HepG2 (cell line): ENCODE data around the gene ZNRF3. TPM values are rescaled to one million over a fixed set of nuclear protein-coding genes. Genes with fewer than 3 reads are reported as not detected.

ENCODE experiments used
- BCL6 ChIP-seq: IDR thresholded peaks from 2 replicates; pipeline ENCODE4 v1.6.1; 2016; ENCODE audit warnings: missing genetic modification reagents, missing compliant biosample characterization
- BHLHE40 ChIP-seq: IDR thresholded peaks from 2 replicates; pipeline ENCODE4 v1.6.1; 2011; ENCODE audit warnings: low read length, improper control_type of control experiment
- ELF1 ChIP-seq: sonication (generic); formaldehyde crosslinking; IDR thresholded peaks from 2 replicates; pipeline ENCODE4 v1.4.0; 2020; ENCODE audit warnings: missing genetic modification reagents
- FOXO1 ChIP-seq: sonication (generic); formaldehyde crosslinking; IDR thresholded peaks from 2 replicates; pipeline ENCODE4 v1.4.0; 2020; ENCODE audit warnings: missing genetic modification reagents
- GABPA ChIP-seq, 2 experiments: IDR thresholded peaks; 2 replicates each; pipeline ENCODE4 v1.6.1; 2011 to 2016; ENCODE audit warnings: low read depth in 2 of 2, low read length in 1 of 2, missing biosample characterization in 1 of 2, missing genetic modification characterization in 1 of 2
- HDAC1 ChIP-seq: sonication (generic); formaldehyde crosslinking; IDR thresholded peaks from 2 replicates; pipeline ENCODE4 v1.5.1; 2020; ENCODE audit warnings: mild to moderate bottlenecking, missing genetic modification reagents
- HDAC2 ChIP-seq: sonication (generic); formaldehyde crosslinking; IDR thresholded peaks from 2 replicates; pipeline ENCODE4 v1.4.0; 2020; ENCODE audit warnings: missing genetic modification reagents
- HOXA3 ChIP-seq: sonication (generic); formaldehyde crosslinking; IDR thresholded peaks from 2 replicates; pipeline ENCODE4 v1.5.0; 2020; ENCODE audit warnings: missing genetic modification reagents
- KDM3A ChIP-seq: IDR thresholded peaks from 2 replicates; pipeline ENCODE4 v1.6.1; 2018; ENCODE audit warnings: low read depth, missing compliant biosample characterization
- KDM6A ChIP-seq: IDR thresholded peaks from 2 replicates; pipeline ENCODE4 v1.6.1; 2016; ENCODE audit warnings: low read depth
- MED1 ChIP-seq: sonication (generic); formaldehyde crosslinking; IDR thresholded peaks from 2 replicates; pipeline ENCODE4 v1.4.0; 2020; ENCODE audit warnings: missing genetic modification reagents
- MED13 ChIP-seq: sonication (generic); formaldehyde crosslinking; IDR thresholded peaks from 2 replicates; pipeline ENCODE4 v1.5.0; 2020; ENCODE audit warnings: missing genetic modification reagents
- MIXL1 ChIP-seq: IDR thresholded peaks from 2 replicates; pipeline ENCODE4 v1.6.1; 2016
- MXD4 ChIP-seq: IDR thresholded peaks from 2 replicates; pipeline ENCODE4 v1.6.1; 2016; ENCODE audit warnings: mild to moderate bottlenecking, missing biosample characterization, missing genetic modification reagents
- MXI1 ChIP-seq: IDR thresholded peaks from 3 replicates; pipeline ENCODE4 v1.6.1; 2012; ENCODE audit warnings: low read depth, low read length, inconsistent platforms, borderline replicate concordance
- RBM22 ChIP-seq: fragments of 200-400 bp; formaldehyde crosslinking; optimal IDR thresholded peaks from 2 replicates; pipeline ENCODE3; 2017; ENCODE audit warnings: mild to moderate bottlenecking, low read length, moderate library complexity
- SAP130 ChIP-seq: IDR thresholded peaks from 2 replicates; pipeline ENCODE4 v1.6.1; 2016; ENCODE audit warnings: low read depth
- SIN3A ChIP-seq: IDR thresholded peaks from 2 replicates; pipeline ENCODE4 v1.6.1; 2011; ENCODE audit warnings: low read depth, mild to moderate bottlenecking, control low read depth, low read length, borderline replicate concordance
- SOX13 ChIP-seq, 3 experiments: fragments of 450-650 bp in 1 of 3; sonication (generic) in 1 of 3; formaldehyde crosslinking in 1 of 3; IDR thresholded peaks in 2 of 3; conservative IDR thresholded peaks in 1 of 3; 2 replicates each; pipeline versions ENCODE4 v1.5.0 to v1.6.1; 2016 to 2020; ENCODE audit warnings: antibody characterized with exemption in 1 of 3, mild to moderate bottlenecking in 1 of 3, missing compliant biosample characterization in 1 of 3, missing genetic modification reagents in 1 of 3, moderate library complexity in 1 of 3
- STAG1 ChIP-seq: sonication (generic); formaldehyde crosslinking; IDR thresholded peaks from 2 replicates; pipeline ENCODE4 v1.4.0; 2020; ENCODE audit warnings: missing genetic modification reagents
- TRIM24 ChIP-seq: sonication (generic); formaldehyde crosslinking; IDR thresholded peaks from 2 replicates; pipeline ENCODE4 v1.8.0; 2022; ENCODE audit warnings: mild to moderate bottlenecking, missing genetic modification reagents
- YEATS2 ChIP-seq: sonication (generic); formaldehyde crosslinking; IDR thresholded peaks from 2 replicates; pipeline ENCODE4 v1.4.0; 2020; ENCODE audit warnings: missing genetic modification reagents, borderline replicate concordance
- ZBTB42 ChIP-seq: sonication (generic); formaldehyde crosslinking; IDR thresholded peaks from 2 replicates; pipeline ENCODE4 v1.5.0; 2020; ENCODE audit warnings: mild to moderate bottlenecking, missing genetic modification reagents
- ZFX ChIP-seq: sonication (generic); formaldehyde crosslinking; IDR thresholded peaks from 2 replicates; pipeline ENCODE4 v1.4.0; 2020; ENCODE audit warnings: mild to moderate bottlenecking, low read depth, missing genetic modification reagents, moderate library complexity
- ZFY ChIP-seq: sonication (generic); formaldehyde crosslinking; IDR thresholded peaks from 2 replicates; pipeline ENCODE4 v1.4.0; 2020; ENCODE audit warnings: missing genetic modification reagents
- ZNF367 ChIP-seq: sonication (generic); formaldehyde crosslinking; IDR thresholded peaks from 2 replicates; pipeline ENCODE4 v1.4.0; 2020; ENCODE audit warnings: missing genetic modification reagents, borderline replicate concordance
- ZNF44 ChIP-seq: sonication (generic); formaldehyde crosslinking; IDR thresholded peaks from 2 replicates; pipeline ENCODE4 v1.5.1; 2020; ENCODE audit warnings: mild to moderate bottlenecking, missing genetic modification reagents
- ZNF644 ChIP-seq: IDR thresholded peaks from 2 replicates; pipeline ENCODE4 v1.6.1; 2016; ENCODE audit warnings: low read depth
- ZNF652 ChIP-seq: IDR thresholded peaks from 2 replicates; pipeline ENCODE4 v1.6.1; 2016; ENCODE audit warnings: low read depth, borderline replicate concordance
- ZSCAN21 ChIP-seq: sonication (generic); formaldehyde crosslinking; IDR thresholded peaks from 2 replicates; pipeline ENCODE4 v1.8.0; 2022; ENCODE audit warnings: mild to moderate bottlenecking, missing genetic modification reagents, moderate library complexity, borderline replicate concordance
- polyA plus RNA-seq, 8 experiments: library from polyadenylated mRNA; depleted of rRNA in 3 of 8; stranded (reverse) in 7 of 8; unstranded in 1 of 8; fragments of >200 nt; fragmentation: Illumina TruSeq in 4 of 8; extraction: Trizol in 4 of 8; gene quantifications; 2 replicates each; pipeline versions ENCODE4 v1.2.1 to v1.2.3, GENCODE V29; 2011 to 2016; ENCODE audit warnings: low read depth in 4 of 8, missing spikeins in 1 of 8, mixed read lengths in 1 of 8; ENCODE audit not compliant: insufficient read depth in 1 of 8
- total RNA-seq, 5 experiments: library from RNA; depleted of rRNA; stranded (reverse); fragments of >200 nt; fragmentation: Illumina TruSeq; extraction: Trizol; gene quantifications; 2 replicates each; pipeline ENCODE4 v1.2.3, GENCODE V29; 2016; ENCODE audit warnings: low read depth in 1 of 5
- TF ChIP-seq, protein P1 (sequence below): sonication (generic); formaldehyde crosslinking; conservative IDR thresholded peaks from 2 replicates; pipeline ENCODE4 v1.4.0; 2020; ENCODE audit warnings: missing genetic modification reagents
- TF ChIP-seq, protein P2 (sequence below): sonication (generic); IDR thresholded peaks from 2 replicates; pipeline ENCODE4 v1.6.1; 2016; ENCODE audit warnings: low read depth, borderline replicate concordance

Gene ZNRF3
- total and polyA plus RNA-seq, 2 of the 13 experiments (the other 11 are each of a cell fraction or from before 2014, with no cell fraction given) = 20.3 to 36.7 TPM

- TF ChIP-seq MED1 (peak; percentile 41; the same call in 1 of the 2 replicates), ZNF367 (CRISPR knock-in tag) (no peak), BHLHE40 (peak; percentile 93), ZNF44 (no peak), ZBTB42 (CRISPR knock-in tag) (peak; percentile 64; the same call in 1 of the 2 replicates), HDAC2 (CRISPR knock-in tag) (peak; percentile 50; the same call in 1 of the 2 replicates), ZSCAN21 (0 out of 2 replicates have a peak, but pooled peaks have one; percentile 29), MED13 (CRISPR knock-in tag) (0 out of 2 replicates have a peak, but pooled peaks have one; percentile 22), ZNF644 (CRISPR knock-in tag) (no peak), YEATS2 (CRISPR knock-in tag) (no peak), ELF1 (peak; percentile 14; the same call in 1 of the 2 replicates), KDM6A (no peak), MIXL1 (CRISPR knock-in tag) (no peak), ZNF652 (no peak), SIN3A (0 out of 2 replicates have a peak, but pooled peaks have one; percentile 49), HDAC1 (CRISPR knock-in tag) (peak; percentile 48; the same call in 1 of the 2 replicates), SOX13 (IDR thresholded peaks at IDR 0.05) (peak; percentile 44; the same call in 1 of the 2 replicates), SOX13 (CRISPR knock-in tag; conservative IDR thresholded peaks at IDR 0.05 in 1 of 2, IDR thresholded peaks at IDR 0.05 in 1 of 2) (peak in 1 of 2 experiments; percentile 58; a peak in 1 of 4 replicates), TRIM24 (CRISPR knock-in tag) (no peak), STAG1 (0 out of 2 replicates have a peak, but pooled peaks have one; percentile 3), RBM22 (peak; percentile 72), ZFY (CRISPR knock-in tag) (peak; percentile 55), SAP130 (peak; percentile 68; the same call in 1 of the 2 replicates), KDM3A (CRISPR knock-in tag) (0 out of 2 replicates have a peak, but pooled peaks have one; percentile 21), FOXO1 (peak; percentile 24; the same call in 1 of the 2 replicates), MXD4 (CRISPR knock-in tag) (peak; percentile 48; the same call in 1 of the 2 replicates), MXI1 (peak; percentile 68; the same call in 1 of the 3 replicates), BCL6 (CRISPR knock-in tag) (0 out of 2 replicates have a peak, but pooled peaks have one; percentile 19), GABPA (IDR thresholded peaks at IDR 0.05; ENCODE audit: low read depth, low read length) (no peak), GABPA (CRISPR knock-in tag; IDR thresholded peaks at IDR 0.05; ENCODE audit: low read depth) (peak; percentile 35; the same call in 1 of the 2 replicates), ZFX (peak; percentile 53), HOXA3 (CRISPR knock-in tag) (peak; percentile 9; the same call in 1 of the 2 replicates)
- TF ChIP-seq, protein P1, sequence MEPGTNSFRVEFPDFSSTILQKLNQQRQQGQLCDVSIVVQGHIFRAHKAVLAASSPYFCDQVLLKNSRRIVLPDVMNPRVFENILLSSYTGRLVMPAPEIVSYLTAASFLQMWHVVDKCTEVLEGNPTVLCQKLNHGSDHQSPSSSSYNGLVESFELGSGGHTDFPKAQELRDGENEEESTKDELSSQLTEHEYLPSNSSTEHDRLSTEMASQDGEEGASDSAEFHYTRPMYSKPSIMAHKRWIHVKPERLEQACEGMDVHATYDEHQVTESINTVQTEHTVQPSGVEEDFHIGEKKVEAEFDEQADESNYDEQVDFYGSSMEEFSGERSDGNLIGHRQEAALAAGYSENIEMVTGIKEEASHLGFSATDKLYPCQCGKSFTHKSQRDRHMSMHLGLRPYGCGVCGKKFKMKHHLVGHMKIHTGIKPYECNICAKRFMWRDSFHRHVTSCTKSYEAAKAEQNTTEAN (CRISPR knock-in tag) = peak; percentile 97
- TF ChIP-seq, protein P2, sequence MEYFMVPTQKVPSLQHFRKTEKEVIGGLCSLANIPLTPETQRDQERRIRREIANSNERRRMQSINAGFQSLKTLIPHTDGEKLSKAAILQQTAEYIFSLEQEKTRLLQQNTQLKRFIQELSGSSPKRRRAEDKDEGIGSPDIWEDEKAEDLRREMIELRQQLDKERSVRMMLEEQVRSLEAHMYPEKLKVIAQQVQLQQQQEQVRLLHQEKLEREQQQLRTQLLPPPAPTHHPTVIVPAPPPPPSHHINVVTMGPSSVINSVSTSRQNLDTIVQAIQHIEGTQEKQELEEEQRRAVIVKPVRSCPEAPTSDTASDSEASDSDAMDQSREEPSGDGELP = peak; percentile 63; the same call in 1 of the 2 replicates
Measured at GRCh38 chr22:28903080-28903479, 19.7 kb downstream of the ZNRF3 start (continued).
